SK-N-MC (cell line): ENCODE data around the gene POLR2C.

Source experiments
- EZH2 ChIP-seq: fragments of 200-600 bp; sonication (generic); IDR thresholded peaks from one replicate; pipeline ENCODE4 v1.6.1; 2017; ENCODE audit warnings: antibody characterized with exemption
- FOXP2 ChIP-seq: optimal IDR thresholded peaks from 2 replicates; pipeline ENCODE3; 2011; ENCODE audit warnings: mild to moderate bottlenecking, moderate library complexity; ENCODE audit not compliant: insufficient read depth; ENCODE audit errors: extremely low read length, control extremely low read depth
- POLR2AphosphoS5 ChIP-seq: IDR thresholded peaks from 2 replicates; pipeline ENCODE4 v1.6.1; 2012; ENCODE audit warnings: mild to moderate bottlenecking, low read depth, low read length, borderline replicate concordance

- TF ChIP-seq EZH2 (no peak), POLR2AphosphoS5 (no peak), FOXP2 (no peak)
These were observed 18.3 kb downstream of the POLR2C start for GRCh38 chr16:57480754-57481230.
